ENCODE data around the gene UNC13C. TPM values are rescaled to one million over a fixed set of nuclear protein-coding genes. Genes with fewer than 3 reads are reported as not detected.

Gene UNC13C
- total RNA-seq, 1 donor from 2014 or later: not detected

GRCh38 chr15:54083991-54084390 lies 105.8 kb downstream of the UNC13C start:
- intact Hi-C loops (cut with DNase I): no loop called here
- Histone ChIP-seq H3K4me3 (no peak overlapping the region), H3K4me1 (no peaks in the 10 kb centered on the region), H3K36me3 (no peaks in the 10 kb centered on the region), H3K27ac (no peak overlapping the region), H3K27me3 (no peaks in the 10 kb centered on the region), H3K9me3 (no peaks in the 10 kb centered on the region)
- TF ChIP-seq POLR2A (IDR thresholded peaks at IDR 0.05) (no peak), CTCF (IDR thresholded peaks at IDR 0.05) (no peak), POLR2AphosphoS5 (IDR thresholded peaks at IDR 0.05; ENCODE audit: insufficient read depth in 1 of 2, low read depth in 1 of 2) (no peak)
- no peak for DNase-seq (ENCODE audit: extremely low spot score in 2 of 2)

- no peak overlapping the region for H3K27ac ChIP-seq
- H3K9me3 ChIP-seq: no peaks in the 10 kb centered on the region
- TF ChIP-seq POLR2AphosphoS5 (IDR thresholded peaks at IDR 0.05; ENCODE audit: insufficient read depth in 1 of 2, low read depth in 1 of 2): no peak
- TF ChIP-seq CTCF (IDR thresholded peaks at IDR 0.05): no peak
- TF ChIP-seq POLR2A (IDR thresholded peaks at IDR 0.05): no peak
- H3K36me3 ChIP-seq: no peaks in the 10 kb centered on the region
- no peak overlapping the region for H3K4me3 ChIP-seq
- no peak for DNase-seq (ENCODE audit: extremely low spot score in 2 of 2)
- H3K27me3 ChIP-seq: no peaks in the 10 kb centered on the region
- intact Hi-C loops (cut with DNase I): loop anchor here (5.0 kb wide), 1 partner anchor 697 kb away; no protein-coding TSS in a partner anchor
- no peaks in the 10 kb centered on the region for H3K4me1 ChIP-seq
Measured at GRCh38 chr15:54088837-54089236, 110.6 kb downstream of the UNC13C start.

DNA sequence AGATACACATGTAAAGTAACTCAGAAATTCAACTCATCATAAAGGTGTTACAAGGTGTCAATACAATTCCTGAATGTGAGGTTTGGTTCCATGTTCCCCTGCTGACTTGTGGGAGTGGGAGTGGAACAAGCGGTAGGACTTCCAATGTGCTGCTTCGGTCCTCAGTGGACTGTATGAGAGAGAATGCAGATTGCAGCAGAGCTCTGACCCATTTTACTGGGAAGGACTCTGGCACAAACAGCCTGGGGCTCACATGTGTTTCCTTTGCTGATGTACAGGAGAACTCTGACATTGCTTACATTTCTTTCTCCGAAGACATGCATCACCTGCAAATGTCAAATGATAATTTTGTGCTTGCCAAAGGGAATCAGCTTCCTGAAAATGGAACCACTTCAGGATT lies 111.5 kb downstream of the UNC13C start:
- no peak overlapping the region for H3K4me3 ChIP-seq
- no peaks in the 10 kb centered on the region for H3K9me3 ChIP-seq
- no peak for TF ChIP-seq POLR2AphosphoS5 (IDR thresholded peaks at IDR 0.05; ENCODE audit: insufficient read depth in 1 of 2, low read depth in 1 of 2)
- no peak for TF ChIP-seq POLR2A (IDR thresholded peaks at IDR 0.05)
- no peak for TF ChIP-seq CTCF (IDR thresholded peaks at IDR 0.05)
- H3K36me3 ChIP-seq: no peaks in the 10 kb centered on the region
- intact Hi-C loops (cut with DNase I): loop anchor here (5.0 kb wide), 1 partner anchor 697 kb away; no protein-coding TSS in a partner anchor
- H3K4me1 ChIP-seq: no peaks in the 10 kb centered on the region
- H3K27ac ChIP-seq: no peak overlapping the region
- no peak for DNase-seq (ENCODE audit: extremely low spot score in 2 of 2)
- no peaks in the 10 kb centered on the region for H3K27me3 ChIP-seq

DNA sequence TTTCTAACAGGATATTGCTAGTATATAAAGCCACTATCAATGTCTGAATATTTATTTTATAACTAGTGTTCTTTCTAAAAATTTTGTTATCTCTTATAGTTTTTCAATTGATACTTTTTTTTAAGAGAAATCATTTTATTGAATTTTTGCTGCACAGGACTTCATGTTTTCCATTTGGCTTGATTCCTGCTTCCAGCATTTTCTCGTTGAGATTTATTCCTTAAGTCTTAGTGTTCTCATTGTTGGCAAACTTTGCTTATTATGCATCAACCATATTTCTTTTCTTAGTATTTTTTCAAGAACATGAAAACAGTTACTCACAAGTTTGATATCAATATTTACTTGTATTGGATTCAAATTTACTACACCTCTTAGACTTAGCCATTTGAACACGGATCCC lies 113.4 kb downstream of the UNC13C start:
- Histone ChIP-seq H3K27me3 (no peaks in the 10 kb centered on the region), H3K9me3 (no peaks in the 10 kb centered on the region), H3K27ac (no peak overlapping the region), H3K36me3 (no peaks in the 10 kb centered on the region), H3K4me3 (no peak overlapping the region), H3K4me1 (no peaks in the 10 kb centered on the region)
- no peak for DNase-seq (ENCODE audit: extremely low spot score in 2 of 2)
- intact Hi-C loops (cut with DNase I): no loop called here
- no peak for TF ChIP-seq POLR2AphosphoS5 (IDR thresholded peaks at IDR 0.05; ENCODE audit: insufficient read depth in 1 of 2, low read depth in 1 of 2)
- TF ChIP-seq POLR2A (IDR thresholded peaks at IDR 0.05): no peak
- no peak for TF ChIP-seq CTCF (IDR thresholded peaks at IDR 0.05)

DNA sequence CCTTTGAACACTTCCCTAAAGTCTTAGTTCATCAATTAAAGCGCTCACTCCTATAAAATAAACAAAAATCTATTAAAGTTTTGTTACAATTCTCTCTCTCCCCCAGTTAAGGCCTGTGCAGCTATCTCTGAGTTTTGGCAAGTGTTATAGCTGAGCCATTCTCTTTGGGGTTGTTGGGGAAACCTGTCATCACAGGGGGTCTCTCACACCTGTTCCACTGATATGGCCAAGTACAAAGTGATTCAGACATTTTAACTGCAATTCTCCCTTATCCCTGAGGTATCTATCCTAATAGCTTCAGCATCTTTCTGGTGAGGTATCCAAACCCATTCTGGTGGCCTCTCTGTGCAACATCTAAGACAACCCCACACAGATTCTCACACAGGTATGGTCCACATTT lies 116.4 kb downstream of the UNC13C start:
- H3K4me3 ChIP-seq: no peak overlapping the region
- no peaks in the 10 kb centered on the region for H3K27me3 ChIP-seq
- H3K4me1 ChIP-seq: no peaks in the 10 kb centered on the region
- no peak overlapping the region for H3K27ac ChIP-seq
- no peak for DNase-seq (ENCODE audit: extremely low spot score in 2 of 2)
- intact Hi-C loops (cut with DNase I): no loop called here
- no peaks in the 10 kb centered on the region for H3K36me3 ChIP-seq
- no peaks in the 10 kb centered on the region for H3K9me3 ChIP-seq
- TF ChIP-seq CTCF (IDR thresholded peaks at IDR 0.05) (no peak), POLR2AphosphoS5 (IDR thresholded peaks at IDR 0.05; ENCODE audit: insufficient read depth in 1 of 2, low read depth in 1 of 2) (no peak), POLR2A (IDR thresholded peaks at IDR 0.05) (no peak)

Measured in vagina (tissue), 2 donors.